Brain microvascular endothelial cell (primary cell): Measurements from ENCODE around the gene THSD7A.
A peak's percentile ranks its signal among the peaks of the same experiment; 100 is the strongest.

Experiments used
- DNase-seq: peaks from one replicate; pipeline ENCODE4 v3.0.0-alpha.2; 2020
- H3K27ac ChIP-seq: fragments of 250-450 bp; sonication (Bioruptor Pico); 2 replicates; pipeline ENCODE4 v1.5.1; 2020; ENCODE audit warnings: mild to moderate bottlenecking, moderate library complexity
- H3K27me3 ChIP-seq: fragments of 250-450 bp; sonication (Bioruptor Pico); replicated peaks from 2 replicates; pipeline ENCODE4 v1.5.1; 2020; ENCODE audit warnings: mild to moderate bottlenecking
- H3K36me3 ChIP-seq: fragments of 250-450 bp; sonication (Bioruptor Pico); replicated peaks from 2 replicates; pipeline ENCODE4 v1.5.1; 2020; ENCODE audit warnings: mild to moderate bottlenecking
- H3K4me3 ChIP-seq: 2 replicates; pipeline ENCODE4 v1.5.1; 2011; ENCODE audit warnings: low read depth, mild to moderate bottlenecking, control low read depth, low read length, moderate library complexity
- in situ Hi-C: cut with HindIII; loops from 2 replicates; pipeline ENCODE4 v1.10.0; 2017; ENCODE audit warnings: low sequenced_read_pairs, low pct_ligation_motif_present
- TF ChIP-seq, protein P1 (sequence below): IDR thresholded peaks from 2 replicates; pipeline ENCODE4 v1.5.1; 2011; ENCODE audit warnings: low read depth, mild to moderate bottlenecking, moderate library complexity, low read length, control low read depth, inconsistent platforms; ENCODE audit errors: missing control alignments

The THSD7A gene, protein sequence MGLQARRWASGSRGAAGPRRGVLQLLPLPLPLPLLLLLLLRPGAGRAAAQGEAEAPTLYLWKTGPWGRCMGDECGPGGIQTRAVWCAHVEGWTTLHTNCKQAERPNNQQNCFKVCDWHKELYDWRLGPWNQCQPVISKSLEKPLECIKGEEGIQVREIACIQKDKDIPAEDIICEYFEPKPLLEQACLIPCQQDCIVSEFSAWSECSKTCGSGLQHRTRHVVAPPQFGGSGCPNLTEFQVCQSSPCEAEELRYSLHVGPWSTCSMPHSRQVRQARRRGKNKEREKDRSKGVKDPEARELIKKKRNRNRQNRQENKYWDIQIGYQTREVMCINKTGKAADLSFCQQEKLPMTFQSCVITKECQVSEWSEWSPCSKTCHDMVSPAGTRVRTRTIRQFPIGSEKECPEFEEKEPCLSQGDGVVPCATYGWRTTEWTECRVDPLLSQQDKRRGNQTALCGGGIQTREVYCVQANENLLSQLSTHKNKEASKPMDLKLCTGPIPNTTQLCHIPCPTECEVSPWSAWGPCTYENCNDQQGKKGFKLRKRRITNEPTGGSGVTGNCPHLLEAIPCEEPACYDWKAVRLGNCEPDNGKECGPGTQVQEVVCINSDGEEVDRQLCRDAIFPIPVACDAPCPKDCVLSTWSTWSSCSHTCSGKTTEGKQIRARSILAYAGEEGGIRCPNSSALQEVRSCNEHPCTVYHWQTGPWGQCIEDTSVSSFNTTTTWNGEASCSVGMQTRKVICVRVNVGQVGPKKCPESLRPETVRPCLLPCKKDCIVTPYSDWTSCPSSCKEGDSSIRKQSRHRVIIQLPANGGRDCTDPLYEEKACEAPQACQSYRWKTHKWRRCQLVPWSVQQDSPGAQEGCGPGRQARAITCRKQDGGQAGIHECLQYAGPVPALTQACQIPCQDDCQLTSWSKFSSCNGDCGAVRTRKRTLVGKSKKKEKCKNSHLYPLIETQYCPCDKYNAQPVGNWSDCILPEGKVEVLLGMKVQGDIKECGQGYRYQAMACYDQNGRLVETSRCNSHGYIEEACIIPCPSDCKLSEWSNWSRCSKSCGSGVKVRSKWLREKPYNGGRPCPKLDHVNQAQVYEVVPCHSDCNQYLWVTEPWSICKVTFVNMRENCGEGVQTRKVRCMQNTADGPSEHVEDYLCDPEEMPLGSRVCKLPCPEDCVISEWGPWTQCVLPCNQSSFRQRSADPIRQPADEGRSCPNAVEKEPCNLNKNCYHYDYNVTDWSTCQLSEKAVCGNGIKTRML (N-terminal part only)

DNA sequence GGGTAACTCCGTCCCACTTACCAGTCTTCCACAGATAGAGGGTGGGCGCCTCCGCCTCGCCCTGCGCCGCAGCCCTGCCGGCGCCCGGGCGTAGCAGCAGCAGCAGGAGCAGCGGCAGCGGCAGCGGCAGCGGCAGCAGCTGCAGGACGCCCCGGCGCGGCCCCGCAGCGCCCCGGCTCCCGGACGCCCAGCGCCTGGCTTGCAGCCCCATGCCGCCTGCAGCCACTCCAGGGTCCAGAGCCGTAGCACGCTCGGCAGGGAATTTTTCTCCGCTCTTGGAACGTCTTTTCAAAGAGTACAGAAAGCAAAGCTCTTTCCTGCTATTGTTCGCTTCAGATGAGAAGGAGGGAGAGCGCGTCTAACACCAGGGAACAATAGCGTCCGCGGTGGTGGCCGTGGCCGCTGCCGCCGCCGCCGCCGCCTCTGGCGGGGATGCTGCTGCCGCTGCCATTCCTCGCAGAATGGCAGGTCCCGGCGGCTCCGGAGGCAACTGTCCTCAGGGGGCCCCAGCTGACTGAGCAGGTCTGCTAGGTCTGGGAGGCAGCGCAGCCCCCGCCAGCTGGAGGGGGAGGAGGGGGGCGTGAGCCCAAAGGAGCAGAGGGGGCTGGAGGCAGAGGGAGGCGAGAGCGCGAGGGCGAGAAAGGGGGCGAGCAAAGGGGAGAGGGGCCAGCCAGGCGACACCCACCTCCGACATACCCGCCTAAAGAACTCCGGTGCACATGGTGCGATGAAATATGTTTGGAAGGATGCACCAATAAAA lies at the start of gene THSD7A:
TSS of gene THSD7A (minus strand) at position 463 of the 760 bp plus-strand sequence. CDS start at position 211, 252 bp downstream.
- in situ Hi-C loops: no loop called here
- H3K4me3 ChIP-seq: peak within 1 kb of the TSS; percentile 65
- TF ChIP-seq, protein P1, sequence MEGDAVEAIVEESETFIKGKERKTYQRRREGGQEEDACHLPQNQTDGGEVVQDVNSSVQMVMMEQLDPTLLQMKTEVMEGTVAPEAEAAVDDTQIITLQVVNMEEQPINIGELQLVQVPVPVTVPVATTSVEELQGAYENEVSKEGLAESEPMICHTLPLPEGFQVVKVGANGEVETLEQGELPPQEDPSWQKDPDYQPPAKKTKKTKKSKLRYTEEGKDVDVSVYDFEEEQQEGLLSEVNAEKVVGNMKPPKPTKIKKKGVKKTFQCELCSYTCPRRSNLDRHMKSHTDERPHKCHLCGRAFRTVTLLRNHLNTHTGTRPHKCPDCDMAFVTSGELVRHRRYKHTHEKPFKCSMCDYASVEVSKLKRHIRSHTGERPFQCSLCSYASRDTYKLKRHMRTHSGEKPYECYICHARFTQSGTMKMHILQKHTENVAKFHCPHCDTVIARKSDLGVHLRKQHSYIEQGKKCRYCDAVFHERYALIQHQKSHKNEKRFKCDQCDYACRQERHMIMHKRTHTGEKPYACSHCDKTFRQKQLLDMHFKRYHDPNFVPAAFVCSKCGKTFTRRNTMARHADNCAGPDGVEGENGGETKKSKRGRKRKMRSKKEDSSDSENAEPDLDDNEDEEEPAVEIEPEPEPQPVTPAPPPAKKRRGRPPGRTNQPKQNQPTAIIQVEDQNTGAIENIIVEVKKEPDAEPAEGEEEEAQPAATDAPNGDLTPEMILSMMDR: peak; percentile 4
- no peak within 1 kb of the TSS for H3K27ac ChIP-seq
- peak; percentile 22 for DNase-seq
- no peaks in the 10 kb centered on the region for H3K27me3 ChIP-seq
- no peaks in the 10 kb centered on the region for H3K36me3 ChIP-seq

DNA sequence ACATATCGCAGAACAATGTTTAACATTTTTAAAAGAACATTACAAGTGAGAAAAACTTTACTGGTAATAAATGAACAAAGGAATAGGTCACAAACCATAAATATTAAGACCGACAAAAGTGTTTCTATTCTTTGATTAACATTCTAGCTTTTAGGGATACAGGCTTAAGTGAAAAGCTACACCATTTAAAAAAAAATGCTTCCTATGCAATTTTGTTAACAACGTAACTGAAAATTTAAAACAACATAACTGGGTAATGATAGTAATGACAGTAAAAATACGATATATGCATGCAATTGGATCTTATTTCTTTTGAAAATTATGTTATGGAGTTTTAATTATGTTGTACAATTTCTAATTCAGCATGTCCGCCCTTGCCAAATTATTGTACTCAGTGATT lies 49.7 kb upstream of the THSD7A start:
- DNase-seq: no peak
- in situ Hi-C loops: no loop called here
- TF ChIP-seq, protein P1: no peak
- Histone ChIP-seq H3K27ac (no peak overlapping the region), H3K4me3 (no peak overlapping the region), H3K27me3 (no peaks in the 10 kb centered on the region), H3K36me3 (no peaks in the 10 kb centered on the region)

DNA sequence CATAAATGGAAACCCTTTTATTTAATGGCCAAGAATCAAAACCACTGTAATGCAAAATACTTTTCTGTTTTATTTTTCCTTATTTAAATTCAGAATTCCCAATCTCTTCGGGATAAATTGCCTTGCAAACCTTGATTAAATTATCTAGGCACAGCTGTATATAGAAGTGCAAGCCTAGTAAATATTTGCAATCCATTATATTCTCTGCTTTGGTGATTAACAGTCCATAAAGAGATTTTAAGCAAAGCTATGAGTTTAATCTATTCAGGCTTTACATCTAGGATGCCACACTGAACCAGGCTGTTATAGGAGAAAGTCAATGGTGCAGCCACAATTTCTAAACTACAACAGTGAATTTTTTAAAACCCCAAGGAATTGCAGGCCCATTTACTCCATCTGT lies 43.6 kb upstream of the THSD7A start:
- Histone ChIP-seq H3K4me3 (no peak overlapping the region), H3K36me3 (no peaks in the 10 kb centered on the region), H3K27ac (no peak overlapping the region), H3K27me3 (no peaks in the 10 kb centered on the region)
- in situ Hi-C loops: no loop called here
- DNase-seq: no peak
- TF ChIP-seq, protein P1: no peak

DNA sequence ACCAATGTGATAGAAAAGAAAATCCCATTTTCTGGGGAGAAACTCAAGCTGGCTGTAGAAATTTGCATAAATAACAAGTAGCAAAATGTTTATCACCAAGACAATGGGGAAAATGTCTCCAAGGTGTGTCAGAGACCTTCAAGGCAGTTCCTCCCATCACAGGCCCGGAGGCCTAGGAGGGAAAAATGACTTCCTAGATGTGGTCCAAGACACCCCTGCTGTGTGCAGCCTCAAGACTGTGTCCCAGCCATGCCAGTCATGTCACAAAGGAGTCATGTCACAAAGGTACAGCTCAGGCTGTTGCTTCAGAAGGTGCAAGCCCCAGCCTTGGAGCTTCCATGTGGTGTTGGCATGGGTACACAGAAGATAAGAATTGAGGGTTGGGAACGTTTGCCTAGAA lies 33.7 kb upstream of the THSD7A start:
- DNase-seq: no peak
- no peaks in the 10 kb centered on the region for H3K27me3 ChIP-seq
- TF ChIP-seq, protein P1: no peak
- no peak overlapping the region for H3K4me3 ChIP-seq
- no peaks in the 10 kb centered on the region for H3K36me3 ChIP-seq
- in situ Hi-C loops: no loop called here
- no peak overlapping the region for H3K27ac ChIP-seq
